Measurements from ENCODE around the gene CDKN2B.

The CDKN2B gene

GRCh38 chr9:22052376-22052945 is 43.4 kb upstream of the CDKN2B start:
- no peak overlapping the region for H3K27ac ChIP-seq (ENCODE audit: low read length)
- H3K79me2 ChIP-seq (ENCODE audit: low read length) = no peaks in the 10 kb centered on the region
- DNase-seq = no peak
- 0 out of 2 replicates have a peak, but pooled peaks cover 2% of the 10 kb centered on the region for H3F3A ChIP-seq (ENCODE audit: insufficient read depth, low read length)
- no peak overlapping the region for H2AFZ ChIP-seq (ENCODE audit: low read length)
- H3K4me2 ChIP-seq (ENCODE audit: low read depth, low read length) = no peak overlapping the region
- no peaks in the 10 kb centered on the region for H4K20me1 ChIP-seq (ENCODE audit: insufficient read depth, low read length)
- H3K9me2 ChIP-seq (replicated peaks; ENCODE audit: insufficient read depth, low read length) = no peaks in the 10 kb centered on the region
- H3K4me1 ChIP-seq (ENCODE audit: low read length) = 0 out of 2 replicates have a peak, but pooled peaks cover 8% of the 10 kb centered on the region
- H3K4me3 ChIP-seq (ENCODE audit: low read length) = no peak overlapping the region
- no peaks in the 10 kb centered on the region for H3K9me3 ChIP-seq (replicated peaks; ENCODE audit: insufficient read depth, low read length)
- TF ChIP-seq CTCF (IDR thresholded peaks at IDR 0.05; ENCODE audit: low read length) = no peak
- TF ChIP-seq EZH2phosphoT487 (IDR thresholded peaks at IDR 0.05; ENCODE audit: low read length) = no peak
- no peak for TF ChIP-seq EZH2 (optimal IDR thresholded peaks at IDR 0.05; ENCODE audit: low read depth, low read length)
- H3K27me3 ChIP-seq (replicated peaks; ENCODE audit: insufficient read depth, low read length) = no peaks in the 10 kb centered on the region
- H3K36me3 ChIP-seq (replicated peaks; ENCODE audit: insufficient read depth, low read length) = no peaks in the 10 kb centered on the region
- H3K9ac ChIP-seq (ENCODE audit: low read length) = no peak overlapping the region

- H3F3A ChIP-seq (ENCODE audit: insufficient read depth, low read length) = no peaks in the 10 kb centered on the region
- H3K36me3 ChIP-seq (replicated peaks; ENCODE audit: insufficient read depth, low read length) = no peaks in the 10 kb centered on the region
- peak overlapping the region; percentile 33; the same call in 1 of the 2 replicates for H3K4me3 ChIP-seq (ENCODE audit: low read length)
- H4K20me1 ChIP-seq (ENCODE audit: insufficient read depth, low read length) = no peaks in the 10 kb centered on the region
- peak; percentile 42 for DNase-seq
- TF ChIP-seq EZH2 (optimal IDR thresholded peaks at IDR 0.05; ENCODE audit: low read depth, low read length) = no peak
- no peak for TF ChIP-seq EZH2phosphoT487 (IDR thresholded peaks at IDR 0.05; ENCODE audit: low read length)
- TF ChIP-seq CTCF (IDR thresholded peaks at IDR 0.05; ENCODE audit: low read length) = no peak
- H3K4me1 ChIP-seq (ENCODE audit: low read length) = 0 out of 2 replicates have a peak, but pooled peaks cover 8% of the 10 kb centered on the region
- H3K4me2 ChIP-seq (ENCODE audit: low read depth, low read length) = peak overlapping the region; percentile 56; the same call in 1 of the 2 replicates
- no peaks in the 10 kb centered on the region for H3K9me3 ChIP-seq (replicated peaks; ENCODE audit: insufficient read depth, low read length)
- H2AFZ ChIP-seq (ENCODE audit: low read length) = 0 out of 2 replicates have a peak overlapping the region, but pooled peaks have one; percentile 35
- no peaks in the 10 kb centered on the region for H3K79me2 ChIP-seq (ENCODE audit: low read length)
- no peak overlapping the region for H3K9ac ChIP-seq (ENCODE audit: low read length)
- H3K27ac ChIP-seq (ENCODE audit: low read length) = peak overlapping the region; percentile 1; the same call in 1 of the 2 replicates
- no peaks in the 10 kb centered on the region for H3K27me3 ChIP-seq (replicated peaks; ENCODE audit: insufficient read depth, low read length)
- H3K9me2 ChIP-seq (replicated peaks; ENCODE audit: insufficient read depth, low read length) = no peaks in the 10 kb centered on the region
Measured at GRCh38 chr9:22050924-22051323, 41.8 kb upstream of the CDKN2B start.

- Histone ChIP-seq H3K9ac (ENCODE audit: low read length) (no peak overlapping the region), H3K4me1 (ENCODE audit: low read length) (0 out of 2 replicates have a peak, but pooled peaks cover 8% of the 10 kb centered on the region), H3F3A (ENCODE audit: insufficient read depth, low read length) (no peaks in the 10 kb centered on the region), H3K27ac (ENCODE audit: low read length) (no peak overlapping the region), H3K27me3 (replicated peaks; ENCODE audit: insufficient read depth, low read length) (no peaks in the 10 kb centered on the region), H4K20me1 (ENCODE audit: insufficient read depth, low read length) (no peaks in the 10 kb centered on the region), H2AFZ (ENCODE audit: low read length) (no peak overlapping the region), H3K4me2 (ENCODE audit: low read depth, low read length) (no peak overlapping the region), H3K9me3 (replicated peaks; ENCODE audit: insufficient read depth, low read length) (no peaks in the 10 kb centered on the region), H3K9me2 (replicated peaks; ENCODE audit: insufficient read depth, low read length) (no peaks in the 10 kb centered on the region), H3K4me3 (ENCODE audit: low read length) (no peak overlapping the region), H3K36me3 (replicated peaks; ENCODE audit: insufficient read depth, low read length) (no peaks in the 10 kb centered on the region), H3K79me2 (ENCODE audit: low read length) (no peaks in the 10 kb centered on the region)
- DNase-seq = no peak
- no peak for TF ChIP-seq EZH2phosphoT487 (IDR thresholded peaks at IDR 0.05; ENCODE audit: low read length)
- TF ChIP-seq EZH2 (optimal IDR thresholded peaks at IDR 0.05; ENCODE audit: low read depth, low read length) = no peak
- no peak for TF ChIP-seq CTCF (IDR thresholded peaks at IDR 0.05; ENCODE audit: low read length)
Measured at GRCh38 chr9:22049411-22049810, 40.3 kb upstream of the CDKN2B start.

All from MM.1S (cell line).